Epidermal melanocyte (primary cell): ENCODE measurements around the gene SLC40A1.

Source experiments
- DNase-seq: peaks from one replicate; pipeline ENCODE4 v3.0.0; 2011; ENCODE audit warnings: low spot score; ENCODE audit not compliant: insufficient read length

SLC40A1 gene

GRCh38 chr2:189542145-189542882 is 38.3 kb downstream of the SLC40A1 start:
- no peak for DNase-seq

- no peak for DNase-seq
Measured at GRCh38 chr2:189541591-189541990, 39.0 kb downstream of the SLC40A1 start.

GRCh38 chr2:189540551-189540950 is 40.0 kb downstream of the SLC40A1 start:
- DNase-seq, result no peak

- DNase-seq, result no peak
Measured at GRCh38 chr2:189538402-189538801, 42.2 kb downstream of the SLC40A1 start.

- no peak for DNase-seq
Measured at GRCh38 chr2:189536830-189537229, 43.8 kb downstream of the SLC40A1 start.

- DNase-seq, result no peak
Measured at GRCh38 chr2:189534854-189535832, 45.4 kb downstream of the SLC40A1 start.

- no peak for DNase-seq
Measured at GRCh38 chr2:189533288-189534035, 47.1 kb downstream of the SLC40A1 start.

GRCh38 chr2:189530965-189531637 is 49.5 kb downstream of the SLC40A1 start:
- no peak for DNase-seq

- DNase-seq, result no peak
Measured at GRCh38 chr2:189528617-189529016, 52.0 kb downstream of the SLC40A1 start.

- no peak for DNase-seq
Measured at GRCh38 chr2:189527812-189528592, 52.6 kb downstream of the SLC40A1 start.

GRCh38 chr2:189527041-189527750 is 53.4 kb downstream of the SLC40A1 start:
- no peak for DNase-seq

- no peak for DNase-seq
Measured at GRCh38 chr2:189526241-189526640, 54.3 kb downstream of the SLC40A1 start.

- DNase-seq, result no peak
Measured at GRCh38 chr2:189524746-189525145, 55.8 kb downstream of the SLC40A1 start.

- no peak for DNase-seq
Measured at GRCh38 chr2:189522435-189523151, 58.0 kb downstream of the SLC40A1 start.

GRCh38 chr2:189521699-189522434 is 58.7 kb downstream of the SLC40A1 start:
- no peak for DNase-seq

GRCh38 chr2:189519631-189520387 is 60.8 kb downstream of the SLC40A1 start:
- DNase-seq, result no peak

GRCh38 chr2:189517847-189518535 is 62.6 kb downstream of the SLC40A1 start:
- no peak for DNase-seq
